ENCODE data around the gene KRTAP10-2. TPM values are rescaled to one million over a fixed set of nuclear protein-coding genes. Genes with fewer than 3 reads are reported as not detected.

The KRTAP10-2 gene
- total and polyA plus RNA-seq, 2 donors (not counting 1 experiment from before 2014, with no cell fraction given): not detected

DNA sequence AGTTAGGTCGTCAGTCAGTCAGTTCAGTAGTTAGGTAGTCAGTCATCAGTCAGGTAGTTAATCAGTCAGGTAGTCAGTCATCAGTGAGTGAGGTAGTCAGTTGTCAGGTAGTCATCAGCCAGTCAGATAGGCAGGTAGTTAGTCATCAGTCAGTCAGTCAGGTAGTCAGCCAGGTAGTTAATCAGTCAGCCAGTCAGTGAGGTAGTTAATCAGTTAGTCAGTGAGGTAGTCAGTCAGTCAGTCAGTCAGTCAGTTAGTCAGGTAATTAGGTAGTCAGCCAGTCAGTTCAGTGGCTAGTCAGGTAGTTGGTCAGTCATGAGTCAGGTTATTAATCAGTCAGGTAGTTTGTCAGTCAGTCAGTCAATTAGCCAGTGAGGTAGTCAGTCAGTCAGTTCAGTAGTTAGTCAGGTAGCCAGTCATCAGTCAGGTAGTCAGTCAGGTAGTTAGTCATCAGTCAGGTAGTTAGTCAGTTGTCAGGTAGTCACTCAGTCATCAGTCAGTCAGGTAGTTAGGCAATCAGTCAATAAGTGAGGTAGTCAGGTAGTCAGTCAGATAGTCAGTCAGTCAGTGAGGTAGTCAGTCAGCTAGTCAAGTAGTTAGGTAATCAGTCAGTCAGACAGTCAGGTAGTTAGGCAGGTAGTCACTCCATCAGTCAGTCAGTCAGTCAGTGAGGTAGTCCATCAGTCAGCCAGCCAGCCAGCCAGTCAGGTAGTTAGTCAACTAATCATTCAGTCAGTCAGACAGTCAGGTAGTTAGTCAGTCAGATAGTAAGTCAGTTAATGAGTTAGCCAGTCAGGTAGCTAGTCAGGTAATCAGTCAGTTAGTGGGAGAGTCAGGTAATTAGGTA is 27.5 kb downstream of the KRTAP10-2 start:
- no peaks in the 10 kb centered on the region for H3K9me3 ChIP-seq (ENCODE audit: control insufficient read depth, insufficient read depth, low read depth, low read length)
- DNase-seq (ENCODE audit: low read depth in 2 of 2): no peak

DNA sequence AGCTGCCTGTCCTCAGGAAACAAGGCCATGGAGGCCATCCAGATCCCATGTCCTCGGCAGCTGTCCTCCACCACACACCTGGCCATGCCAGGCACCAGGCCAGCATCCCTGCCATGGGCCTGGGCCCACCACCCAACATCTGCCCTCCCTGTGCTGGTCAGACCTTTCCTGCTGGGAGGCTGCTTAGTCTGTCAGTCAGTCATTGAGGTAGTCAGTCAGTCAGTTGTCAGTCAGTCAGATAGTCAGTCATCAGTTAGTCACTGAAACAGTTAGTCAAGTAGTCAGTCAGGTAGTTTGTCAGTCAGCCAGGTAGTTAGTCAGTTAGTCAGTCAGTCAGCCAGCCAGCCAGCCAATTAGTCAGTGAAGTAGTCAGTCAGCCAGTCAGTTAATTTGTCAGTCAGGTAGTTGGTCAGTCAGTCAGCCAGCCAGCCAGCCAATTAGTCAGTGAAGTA is 28.5 kb downstream of the KRTAP10-2 start:
- no peaks in the 10 kb centered on the region for H3K79me2 ChIP-seq (ENCODE audit: control insufficient read depth, insufficient read depth, low read length)
- H3K4me1 ChIP-seq (ENCODE audit: control insufficient read depth, extremely low read depth, insufficient read depth, low read length): no peaks in the 10 kb centered on the region
- H2AFZ ChIP-seq (ENCODE audit: low read length): no peak overlapping the region
- H3K4me3 ChIP-seq (replicated peaks in 1 of 4; ENCODE audit: control extremely low read depth in 1 of 4, insufficient read depth in 1 of 4, low read depth in 3 of 4, low read length in 4 of 4): no peak overlapping the region
- H3K36me3 ChIP-seq (ENCODE audit: control insufficient read depth, insufficient read depth, low read length): no peaks in the 10 kb centered on the region
- no peaks in the 10 kb centered on the region for H4K20me1 ChIP-seq (ENCODE audit: control insufficient read depth, extremely low read depth, insufficient read depth, low read length)
- no peak overlapping the region for H3K4me2 ChIP-seq (ENCODE audit: extremely low read depth, insufficient read depth, low read length)
- H3K27me3 ChIP-seq (ENCODE audit: control insufficient read depth, insufficient read depth, low read length): no peaks in the 10 kb centered on the region
- H3K27ac ChIP-seq (ENCODE audit: insufficient read depth, low read length): no peak overlapping the region
- H3K9me3 ChIP-seq (ENCODE audit: control insufficient read depth, insufficient read depth, low read depth, low read length): no peaks in the 10 kb centered on the region
- DNase-seq (ENCODE audit: low read depth in 2 of 2): no peak
- no peak overlapping the region for H3K9ac ChIP-seq (ENCODE audit: insufficient read depth, low read length)
- TF ChIP-seq EZH2 (IDR thresholded peaks at IDR 0.05; ENCODE audit: low read length, missing control alignments): no peak
- TF ChIP-seq, protein P1, sequence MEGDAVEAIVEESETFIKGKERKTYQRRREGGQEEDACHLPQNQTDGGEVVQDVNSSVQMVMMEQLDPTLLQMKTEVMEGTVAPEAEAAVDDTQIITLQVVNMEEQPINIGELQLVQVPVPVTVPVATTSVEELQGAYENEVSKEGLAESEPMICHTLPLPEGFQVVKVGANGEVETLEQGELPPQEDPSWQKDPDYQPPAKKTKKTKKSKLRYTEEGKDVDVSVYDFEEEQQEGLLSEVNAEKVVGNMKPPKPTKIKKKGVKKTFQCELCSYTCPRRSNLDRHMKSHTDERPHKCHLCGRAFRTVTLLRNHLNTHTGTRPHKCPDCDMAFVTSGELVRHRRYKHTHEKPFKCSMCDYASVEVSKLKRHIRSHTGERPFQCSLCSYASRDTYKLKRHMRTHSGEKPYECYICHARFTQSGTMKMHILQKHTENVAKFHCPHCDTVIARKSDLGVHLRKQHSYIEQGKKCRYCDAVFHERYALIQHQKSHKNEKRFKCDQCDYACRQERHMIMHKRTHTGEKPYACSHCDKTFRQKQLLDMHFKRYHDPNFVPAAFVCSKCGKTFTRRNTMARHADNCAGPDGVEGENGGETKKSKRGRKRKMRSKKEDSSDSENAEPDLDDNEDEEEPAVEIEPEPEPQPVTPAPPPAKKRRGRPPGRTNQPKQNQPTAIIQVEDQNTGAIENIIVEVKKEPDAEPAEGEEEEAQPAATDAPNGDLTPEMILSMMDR (conservative IDR thresholded peaks at IDR 0.05 in 1 of 2, IDR thresholded peaks at IDR 0.05 in 1 of 2; ENCODE audit: low read depth in 1 of 2, low read length in 2 of 2): no peak

More for the DNA sequence above, 27.5 kb downstream of the KRTAP10-2 start:
- Histone ChIP-seq H3K36me3 (ENCODE audit: control insufficient read depth, insufficient read depth, low read length) (no peaks in the 10 kb centered on the region), H3K79me2 (ENCODE audit: control insufficient read depth, insufficient read depth, low read length) (no peaks in the 10 kb centered on the region), H3K4me1 (ENCODE audit: control insufficient read depth, extremely low read depth, insufficient read depth, low read length) (no peaks in the 10 kb centered on the region), H3K4me3 (replicated peaks in 1 of 4; ENCODE audit: control extremely low read depth in 1 of 4, insufficient read depth in 1 of 4, low read depth in 3 of 4, low read length in 4 of 4) (no peak overlapping the region), H3K27ac (ENCODE audit: insufficient read depth, low read length) (no peak overlapping the region), H4K20me1 (ENCODE audit: control insufficient read depth, extremely low read depth, insufficient read depth, low read length) (no peaks in the 10 kb centered on the region), H3K4me2 (ENCODE audit: extremely low read depth, insufficient read depth, low read length) (no peak overlapping the region), H2AFZ (ENCODE audit: low read length) (no peak overlapping the region), H3K9ac (ENCODE audit: insufficient read depth, low read length) (no peak overlapping the region), H3K27me3 (ENCODE audit: control insufficient read depth, insufficient read depth, low read length) (no peaks in the 10 kb centered on the region)
- TF ChIP-seq, protein P1 (conservative IDR thresholded peaks at IDR 0.05 in 1 of 2, IDR thresholded peaks at IDR 0.05 in 1 of 2; ENCODE audit: low read depth in 1 of 2, low read length in 2 of 2): no peak
- TF ChIP-seq EZH2 (IDR thresholded peaks at IDR 0.05; ENCODE audit: low read length, missing control alignments): no peak

DNA sequence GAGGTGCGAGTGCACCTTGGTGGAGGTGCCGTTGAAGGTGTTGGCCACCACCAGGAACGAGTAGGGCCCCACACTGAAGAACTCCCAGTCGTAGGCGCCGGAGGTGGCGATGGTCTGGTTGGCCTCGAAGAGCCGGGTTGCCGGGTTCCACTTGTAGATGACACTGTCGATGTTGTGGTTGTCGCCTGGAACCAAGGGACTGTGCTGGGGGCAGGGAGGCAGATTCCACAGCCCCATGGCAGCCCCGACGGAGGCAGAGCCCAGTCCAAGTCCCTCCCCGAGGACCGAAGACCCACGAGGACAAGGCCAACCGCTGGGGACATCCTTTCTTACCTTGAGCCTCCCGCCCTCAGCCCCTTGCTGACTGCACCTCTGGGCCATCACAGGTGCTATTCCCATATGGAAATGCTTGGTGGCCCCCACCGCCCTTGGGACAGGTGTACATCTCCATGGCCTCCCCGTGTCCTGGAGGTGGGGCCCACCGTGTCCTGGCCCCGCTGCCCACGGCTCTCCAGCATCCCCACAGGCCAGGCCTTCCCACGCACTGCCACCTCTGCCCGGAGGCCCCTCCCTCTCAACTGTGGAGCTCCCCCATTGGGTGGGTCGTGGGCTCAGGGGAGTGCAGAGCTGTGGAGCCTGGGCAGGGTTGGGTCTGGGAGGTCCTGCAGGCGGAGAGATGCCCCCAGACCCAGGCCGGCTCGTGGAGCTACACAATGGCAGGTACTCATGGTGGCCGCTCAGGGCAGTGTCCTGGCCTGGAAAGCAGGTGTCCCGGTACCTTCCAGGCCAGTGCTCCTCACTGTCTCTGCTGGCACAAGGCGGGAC is 29.2 kb downstream of the KRTAP10-2 start:
- Histone ChIP-seq H3K9ac (ENCODE audit: insufficient read depth, low read length) (no peak overlapping the region), H2AFZ (ENCODE audit: low read length) (no peak overlapping the region), H3K27ac (ENCODE audit: insufficient read depth, low read length) (no peak overlapping the region), H3K9me3 (ENCODE audit: control insufficient read depth, insufficient read depth, low read depth, low read length) (no peaks in the 10 kb centered on the region), H3K4me1 (ENCODE audit: control insufficient read depth, extremely low read depth, insufficient read depth, low read length) (no peaks in the 10 kb centered on the region), H3K4me2 (ENCODE audit: extremely low read depth, insufficient read depth, low read length) (no peak overlapping the region), H3K79me2 (ENCODE audit: control insufficient read depth, insufficient read depth, low read length) (no peaks in the 10 kb centered on the region), H3K27me3 (ENCODE audit: control insufficient read depth, insufficient read depth, low read length) (no peaks in the 10 kb centered on the region), H4K20me1 (ENCODE audit: control insufficient read depth, extremely low read depth, insufficient read depth, low read length) (no peaks in the 10 kb centered on the region), H3K36me3 (ENCODE audit: control insufficient read depth, insufficient read depth, low read length) (no peaks in the 10 kb centered on the region), H3K4me3 (replicated peaks in 1 of 4; ENCODE audit: control extremely low read depth in 1 of 4, insufficient read depth in 1 of 4, low read depth in 3 of 4, low read length in 4 of 4) (no peak overlapping the region)
- no peak for DNase-seq (ENCODE audit: low read depth in 2 of 2)
- TF ChIP-seq EZH2 (IDR thresholded peaks at IDR 0.05; ENCODE audit: low read length, missing control alignments): no peak
- TF ChIP-seq, protein P1 (conservative IDR thresholded peaks at IDR 0.05 in 1 of 2, IDR thresholded peaks at IDR 0.05 in 1 of 2; ENCODE audit: low read depth in 1 of 2, low read length in 2 of 2): no peak

All from fibroblast of lung (primary cell).